ENCODE measurements around the gene TRHDE.

The TRHDE gene

GRCh38 chr12:72311946-72312345 is 39.8 kb downstream of the TRHDE start:
- TF ChIP-seq TCF4 (CRISPR knock-in tag; IDR thresholded peaks at IDR 0.05; ENCODE audit: borderline replicate concordance), result no peak
- no peak for TF ChIP-seq ESRRG (CRISPR knock-in tag; IDR thresholded peaks at IDR 0.05)
- no peak for TF ChIP-seq ZFP3 (CRISPR knock-in tag; IDR thresholded peaks at IDR 0.05)
- no peak for TF ChIP-seq RARB (CRISPR knock-in tag; IDR thresholded peaks at IDR 0.05)
- TF ChIP-seq CREB5 (CRISPR knock-in tag; IDR thresholded peaks at IDR 0.05; ENCODE audit: low read depth), result no peak
- no peak for TF ChIP-seq CSDC2 (CRISPR knock-in tag; IDR thresholded peaks at IDR 0.05)
- TF ChIP-seq ZC3H10 (CRISPR knock-in tag; IDR thresholded peaks at IDR 0.05), result no peak
- no peak for TF ChIP-seq ZNF8 (CRISPR knock-in tag; IDR thresholded peaks at IDR 0.05)
- no peak for TF ChIP-seq ISL1 (CRISPR knock-in tag; IDR thresholded peaks at IDR 0.05)
- no peak for TF ChIP-seq TSHZ2 (CRISPR knock-in tag; IDR thresholded peaks at IDR 0.05)
- TF ChIP-seq ARNTL (CRISPR knock-in tag; IDR thresholded peaks at IDR 0.05; ENCODE audit: borderline replicate concordance, low read depth), result no peak
- TF ChIP-seq CSRNP3 (CRISPR knock-in tag; IDR thresholded peaks at IDR 0.05), result no peak
- TF ChIP-seq POU6F1 (CRISPR knock-in tag; IDR thresholded peaks at IDR 0.05; ENCODE audit: borderline replicate concordance, low read depth), result no peak
- no peak for TF ChIP-seq ZFP30 (CRISPR knock-in tag; IDR thresholded peaks at IDR 0.05)
- no peak for TF ChIP-seq PATZ1 (CRISPR knock-in tag; IDR thresholded peaks at IDR 0.05; ENCODE audit: borderline replicate concordance)
- no peak for TF ChIP-seq ZNF70 (CRISPR knock-in tag; IDR thresholded peaks at IDR 0.05)
- TF ChIP-seq BACH2 (CRISPR knock-in tag; IDR thresholded peaks at IDR 0.05; ENCODE audit: borderline replicate concordance), result no peak
- TF ChIP-seq GLIS3 (CRISPR knock-in tag; IDR thresholded peaks at IDR 0.05), result no peak
- TF ChIP-seq OSR1 (CRISPR knock-in tag; IDR thresholded peaks at IDR 0.05), result no peak
- TF ChIP-seq SNAI2 (CRISPR knock-in tag; IDR thresholded peaks at IDR 0.05), result no peak
- ATAC-seq, result no peak

- TF ChIP-seq ESRRG (CRISPR knock-in tag; IDR thresholded peaks at IDR 0.05) (no peak), BACH2 (CRISPR knock-in tag; IDR thresholded peaks at IDR 0.05; ENCODE audit: borderline replicate concordance) (no peak), PPARA (CRISPR knock-in tag; IDR thresholded peaks at IDR 0.05; ENCODE audit: borderline replicate concordance) (no peak), ZFP3 (CRISPR knock-in tag; IDR thresholded peaks at IDR 0.05) (no peak), CREB5 (CRISPR knock-in tag; IDR thresholded peaks at IDR 0.05; ENCODE audit: low read depth) (no peak), TOX (CRISPR knock-in tag; IDR thresholded peaks at IDR 0.05; ENCODE audit: borderline replicate concordance) (no peak), ZNF565 (CRISPR knock-in tag; conservative IDR thresholded peaks at IDR 0.05; ENCODE audit: low read depth) (no peak), CSDC2 (CRISPR knock-in tag; IDR thresholded peaks at IDR 0.05) (no peak), RARB (CRISPR knock-in tag; IDR thresholded peaks at IDR 0.05) (no peak), GLIS3 (CRISPR knock-in tag; IDR thresholded peaks at IDR 0.05) (no peak), ZC3H10 (CRISPR knock-in tag; IDR thresholded peaks at IDR 0.05) (no peak), CSRNP3 (CRISPR knock-in tag; IDR thresholded peaks at IDR 0.05) (no peak), ARNTL (CRISPR knock-in tag; IDR thresholded peaks at IDR 0.05; ENCODE audit: borderline replicate concordance, low read depth) (no peak), ISL1 (CRISPR knock-in tag; IDR thresholded peaks at IDR 0.05) (no peak), TCF4 (CRISPR knock-in tag; IDR thresholded peaks at IDR 0.05; ENCODE audit: borderline replicate concordance) (no peak), ZFP30 (CRISPR knock-in tag; IDR thresholded peaks at IDR 0.05) (no peak), POU6F1 (CRISPR knock-in tag; IDR thresholded peaks at IDR 0.05; ENCODE audit: borderline replicate concordance, low read depth) (no peak), OSR1 (CRISPR knock-in tag; IDR thresholded peaks at IDR 0.05) (no peak)
- ATAC-seq, result no peak
These were observed 41.6 kb downstream of the TRHDE start for GRCh38 chr12:72313806-72314205.
